SK-MEL-5 (cell line): ENCODE results near the gene UBQLN4. TPM values are rescaled to one million over a fixed set of nuclear protein-coding genes. Genes with fewer than 3 reads are reported as not detected.
"Not testable (repeated sequence)": the region's sequence is repeated elsewhere in the genome, so short reads cannot be mapped to it uniquely, and the experiment has no call there.

Source experiments
- DNase-seq: peaks from one replicate; pipeline ENCODE4 v3.0.0-alpha.2; 2016; ENCODE audit warnings: low read depth, low spot score
- in situ Hi-C: cut with HindIII; loops from 2 replicates; pipeline ENCODE4 v1.10.0; 2016; ENCODE audit warnings: low sequenced_read_pairs, high pct_unique_total_duplicates, low pct_unique_long_range_greater_than_20kb
- total RNA-seq: library from RNA; depleted of rRNA; stranded (reverse); fragments of >200 nt; shearing (Covaris generic); gene quantifications from 2 replicates; pipeline ENCODE4 v1.2.3, GENCODE V29; 2014

UBQLN4 gene
- total RNA-seq, 1 experiment from 2014 or later = 23.3 TPM

- peak; percentile 59 for DNase-seq
- in situ Hi-C loops = no loop called here
These were observed 28.9 kb upstream of the UBQLN4 start, which contains the start of gene MEX3A for GRCh38 chr1:156082309-156083091. Gene MEX3A, minus strand, starts transcription at chr1:156082465. Its CDS starts 467 bp downstream, at chr1:156081998.

- DNase-seq = no peak
- in situ Hi-C loops = no loop called here
These were observed 28.3 kb upstream of the UBQLN4 start for GRCh38 chr1:156081917-156082308.

GRCh38 chr1:156081180-156081916 is 27.8 kb upstream of the UBQLN4 start:
- in situ Hi-C loops = no loop called here
- no peak for DNase-seq

GRCh38 chr1:156080863-156081179 is 27.2 kb upstream of the UBQLN4 start:
- DNase-seq = no peak
- in situ Hi-C loops = no loop called here

GRCh38 chr1:156080241-156080862 is 26.8 kb upstream of the UBQLN4 start:
- DNase-seq = no peak
- in situ Hi-C loops = no loop called here

- no peak for DNase-seq
- in situ Hi-C loops = no loop called here
These were observed 26.2 kb upstream of the UBQLN4 start for GRCh38 chr1:156079762-156080161.

GRCh38 chr1:156078728-156079127 is 25.1 kb upstream of the UBQLN4 start:
- DNase-seq = no peak
- in situ Hi-C loops = no loop called here

GRCh38 chr1:156077430-156077760 is 23.8 kb upstream of the UBQLN4 start:
- in situ Hi-C loops = no loop called here
- no peak for DNase-seq

- no peak for DNase-seq
- in situ Hi-C loops = no loop called here
These were observed 23.2 kb upstream of the UBQLN4 start for GRCh38 chr1:156076609-156077429.

GRCh38 chr1:156075775-156076204 is 22.2 kb upstream of the UBQLN4 start:
- DNase-seq = no peak
- in situ Hi-C loops = no loop called here

GRCh38 chr1:156075162-156075561 is 21.6 kb upstream of the UBQLN4 start:
- in situ Hi-C loops = no loop called here
- DNase-seq = no peak

- no peak for DNase-seq
- in situ Hi-C loops = no loop called here
These were observed 21.1 kb upstream of the UBQLN4 start for GRCh38 chr1:156074661-156075060.

GRCh38 chr1:156073740-156074139 is 20.1 kb upstream of the UBQLN4 start:
- in situ Hi-C loops = no loop called here
- DNase-seq = no peak

GRCh38 chr1:156073110-156073687 is 19.6 kb upstream of the UBQLN4 start:
- in situ Hi-C loops = no loop called here
- DNase-seq = no peak

GRCh38 chr1:156072251-156072650 is 18.7 kb upstream of the UBQLN4 start:
- DNase-seq = no peak
- in situ Hi-C loops = no loop called here

GRCh38 chr1:156071332-156071816 is 17.8 kb upstream of the UBQLN4 start:
- in situ Hi-C loops, DNase-seq: not testable (repeated sequence)

- DNase-seq = no peak
- in situ Hi-C loops = no loop called here
These were observed 16.9 kb upstream of the UBQLN4 start for GRCh38 chr1:156070548-156070947.
